Suprapubic skin (tissue), 4 donors: ENCODE results near the gene TLE4. TPM values are rescaled to one million over a fixed set of nuclear protein-coding genes. Genes with fewer than 3 reads are reported as not detected.

ENCODE experiments used
- DNase-seq, 2 donors: peaks; one replicate each; pipeline ENCODE4 v3.0.0-alpha.2; 2019; ENCODE audit warnings: low spot score in 2 of 2
- H3K27ac ChIP-seq: fragments of 200-600 bp; sonication (generic); one replicate; pipeline ENCODE4 v1.5.1; 2019
- H3K27me3 ChIP-seq: fragments of 200-600 bp; sonication (generic); one replicate; pipeline ENCODE4 v1.5.1; 2019
- H3K36me3 ChIP-seq: fragments of 200-600 bp; sonication (generic); one replicate; pipeline ENCODE4 v1.5.1; 2019
- H3K4me1 ChIP-seq: fragments of 200-600 bp; sonication (generic); one replicate; pipeline ENCODE4 v1.5.1; 2019
- H3K4me3 ChIP-seq: fragments of 200-600 bp; sonication (generic); one replicate; pipeline ENCODE4 v1.5.1; 2019; ENCODE audit warnings: mild to moderate bottlenecking
- H3K9me3 ChIP-seq: fragments of 200-600 bp; sonication (generic); one replicate; pipeline ENCODE4 v1.5.1; 2019
- CTCF ChIP-seq, 2 donors: fragments of 200-600 bp in 1 of 2; fragments of 450-650 bp in 1 of 2; sonication (generic) in 1 of 2; IDR thresholded peaks; one replicate each; pipeline ENCODE4 v1.5.1; 2016 to 2019; ENCODE audit warnings: antibody characterized with exemption in 2 of 2, mild to moderate bottlenecking in 1 of 2, moderate library complexity in 1 of 2
- EP300 ChIP-seq: sonication (generic); formaldehyde crosslinking; IDR thresholded peaks from one replicate; pipeline ENCODE4 v1.6.1; 2017; ENCODE audit warnings: antibody characterized with exemption
- POLR2A ChIP-seq, 2 donors: fragments of 450-650 bp; IDR thresholded peaks; one replicate each; pipeline ENCODE4 v1.6.1; 2017; ENCODE audit warnings: antibody characterized with exemption in 2 of 2, mild to moderate bottlenecking in 2 of 2, moderate library complexity in 2 of 2
- POLR2AphosphoS5 ChIP-seq, 3 donors: sonication (generic); formaldehyde crosslinking; IDR thresholded peaks; one replicate each; pipeline ENCODE4 v1.6.1; 2017; ENCODE audit warnings: antibody characterized with exemption in 3 of 3
- WGBS: methylation state at CpG from one replicate; pipeline ENCODE4 v1.1.5; 2018; 5-methylcytosine and 5-hydroxymethylcytosine counted together
- total RNA-seq, 4 donors: library from RNA; depleted of rRNA; stranded (reverse); fragments of >200 nt; gene quantifications; one replicate each; pipeline ENCODE4 v1.1.0, GENCODE V29; 2016

The TLE4 gene
- total RNA-seq, 4 donors from 2014 or later: 44.3 to 109 (median 67.0) TPM

GRCh38 chr9:79655551-79655950, 83.8 kb downstream of the TLE4 start:
- DNase-seq: no peak
- H3K9me3 ChIP-seq: no peaks in the 10 kb centered on the region
- peaks cover 5% of the 10 kb centered on the region for H3K36me3 ChIP-seq
- H3K27me3 ChIP-seq: no peaks in the 10 kb centered on the region
- no peak overlapping the region for H3K4me3 ChIP-seq
- no peak for TF ChIP-seq CTCF (IDR thresholded peaks at IDR 0.05)
- H3K27ac ChIP-seq: no peak overlapping the region
- H3K4me1 ChIP-seq: no peaks in the 10 kb centered on the region

- no peak for TF ChIP-seq CTCF (IDR thresholded peaks at IDR 0.05)
- no peak for TF ChIP-seq POLR2AphosphoS5 (IDR thresholded peaks at IDR 0.05)
- TF ChIP-seq POLR2A (IDR thresholded peaks at IDR 0.05): no peak
- no peak for TF ChIP-seq EP300
- 83% methylated on average over 5 of the region's 5 CpGs for WGBS
Observed at GRCh38 chr9:79656169-79656568, 84.4 kb downstream of the TLE4 start.

GRCh38 chr9:79657891-79658290, 86.1 kb downstream of the TLE4 start:
- no peak for TF ChIP-seq POLR2A (IDR thresholded peaks at IDR 0.05)
- TF ChIP-seq POLR2AphosphoS5 (IDR thresholded peaks at IDR 0.05): no peak
- no peak for TF ChIP-seq CTCF (IDR thresholded peaks at IDR 0.05)
- no peak for TF ChIP-seq EP300
- WGBS: 72% methylated on average over 2 of the region's 2 CpGs
- DNase-seq: no peak
- peaks cover under 1% of the 10 kb centered on the region for H3K36me3 ChIP-seq
- no peaks in the 10 kb centered on the region for H3K9me3 ChIP-seq
- H3K4me3 ChIP-seq: no peak overlapping the region
- peaks cover 7% of the 10 kb centered on the region for H3K4me1 ChIP-seq
- no peaks in the 10 kb centered on the region for H3K27me3 ChIP-seq
- H3K27ac ChIP-seq: no peak overlapping the region

More at GRCh38 chr9:79656169-79656568, 84.4 kb downstream of the TLE4 start:
- DNase-seq: no peak
- Histone ChIP-seq H3K9me3 (no peaks in the 10 kb centered on the region), H3K27ac (no peak overlapping the region), H3K27me3 (no peaks in the 10 kb centered on the region), H3K4me1 (no peaks in the 10 kb centered on the region), H3K4me3 (no peak overlapping the region), H3K36me3 (peaks cover 5% of the 10 kb centered on the region)

GRCh38 chr9:79658926-79659325, 87.2 kb downstream of the TLE4 start:
- WGBS: 99% methylated on average over 3 of the region's 3 CpGs
- Histone ChIP-seq H3K9me3 (no peaks in the 10 kb centered on the region), H3K27ac (no peak overlapping the region), H3K36me3 (no peaks in the 10 kb centered on the region), H3K4me1 (peaks cover 17% of the 10 kb centered on the region), H3K4me3 (no peak overlapping the region), H3K27me3 (no peaks in the 10 kb centered on the region)
- DNase-seq: no peak
- TF ChIP-seq CTCF (IDR thresholded peaks at IDR 0.05): no peak
- no peak for TF ChIP-seq EP300
- TF ChIP-seq POLR2AphosphoS5 (IDR thresholded peaks at IDR 0.05): no peak
- TF ChIP-seq POLR2A (IDR thresholded peaks at IDR 0.05): no peak

GRCh38 chr9:79660615-79661014, 88.8 kb downstream of the TLE4 start:
- Histone ChIP-seq H3K36me3 (no peaks in the 10 kb centered on the region), H3K9me3 (no peaks in the 10 kb centered on the region), H3K4me3 (no peak overlapping the region), H3K27me3 (no peaks in the 10 kb centered on the region), H3K27ac (no peak overlapping the region), H3K4me1 (peaks cover 22% of the 10 kb centered on the region)
- DNase-seq: no peak
- WGBS: 87% methylated on average over 7 of the region's 7 CpGs
- TF ChIP-seq EP300: no peak
- no peak for TF ChIP-seq CTCF (IDR thresholded peaks at IDR 0.05)
- no peak for TF ChIP-seq POLR2A (IDR thresholded peaks at IDR 0.05)
- no peak for TF ChIP-seq POLR2AphosphoS5 (IDR thresholded peaks at IDR 0.05)
